ENCODE results near the gene UGT1A3.

Gene UGT1A3

DNA sequence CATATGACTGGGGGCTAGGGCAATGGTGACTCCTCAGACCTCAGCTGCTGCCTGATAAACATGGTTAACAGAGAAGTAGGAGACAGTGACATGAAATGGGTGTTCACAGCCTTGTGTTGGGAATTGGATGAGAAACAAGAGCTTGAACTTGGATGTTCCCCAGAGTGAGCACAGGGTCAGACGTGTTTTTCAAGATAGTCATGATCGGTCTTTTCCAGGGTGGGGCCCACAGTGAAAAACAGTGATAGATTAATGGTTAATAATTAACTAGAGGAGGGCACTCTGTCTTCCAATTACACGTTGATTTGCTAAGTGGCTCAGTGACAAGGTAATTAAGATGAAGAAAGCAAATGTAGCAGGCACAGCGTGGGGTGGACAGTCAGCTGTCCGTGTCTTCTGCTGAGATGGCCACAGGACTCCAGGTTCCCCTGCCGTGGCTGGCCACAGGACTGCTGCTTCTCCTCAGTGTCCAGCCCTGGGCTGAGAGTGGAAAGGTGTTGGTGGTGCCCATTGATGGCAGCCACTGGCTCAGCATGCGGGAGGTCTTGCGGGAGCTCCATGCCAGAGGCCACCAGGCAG lies at the start of gene UGT1A3:
TSS of gene UGT1A3 (plus strand) at position 320 of the 579 bp plus-strand sequence. CDS start at position 405, 85 bp downstream.
- no peaks in the 10 kb centered on the region for H3K36me3 ChIP-seq (ENCODE audit: insufficient read depth, low read length)
- no peaks in the 10 kb centered on the region for H3K27me3 ChIP-seq (ENCODE audit: insufficient read depth, low read length)
- H2AFZ ChIP-seq (ENCODE audit: low read length), result no peak within 1 kb of the TSS
- no peaks in the 10 kb centered on the region for H4K20me1 ChIP-seq (ENCODE audit: insufficient read depth, low read length)
- H3F3A ChIP-seq (ENCODE audit: insufficient read depth, low read length), result no peaks in the 10 kb centered on the region
- H3K9me3 ChIP-seq (ENCODE audit: low read length), result no peaks in the 10 kb centered on the region
- no peak within 1 kb of the TSS for H3K4me2 ChIP-seq (ENCODE audit: low read length)
- H3K9me2 ChIP-seq (ENCODE audit: low read depth, low read length), result no peaks in the 10 kb centered on the region
- H3K4me1 ChIP-seq (ENCODE audit: insufficient read depth, low read length, severe bottlenecking), result no peaks in the 10 kb centered on the region
- TF ChIP-seq CTCF (IDR thresholded peaks at IDR 0.05; ENCODE audit: low read length), result no peak
- TF ChIP-seq EZH2 (IDR thresholded peaks at IDR 0.05; ENCODE audit: borderline replicate concordance, low read length), result no peak
- H3K79me2 ChIP-seq (ENCODE audit: insufficient read depth, low read length), result no peaks in the 10 kb centered on the region
- H3K27ac ChIP-seq (ENCODE audit: low read depth, low read length, poor library complexity, severe bottlenecking), result no peak within 1 kb of the TSS
- no peak within 1 kb of the TSS for H3K9ac ChIP-seq (ENCODE audit: low read length)
- H3K4me3 ChIP-seq (ENCODE audit: low read depth, low read length, poor library complexity, severe bottlenecking), result no peak within 1 kb of the TSS

GRCh38 chr2:233679196-233679595 lies 49.6 kb upstream of the UGT1A3 start:
- Histone ChIP-seq H3K27me3 (ENCODE audit: insufficient read depth, low read length) (no peaks in the 10 kb centered on the region), H2AFZ (ENCODE audit: low read length) (no peak overlapping the region)

DNA sequence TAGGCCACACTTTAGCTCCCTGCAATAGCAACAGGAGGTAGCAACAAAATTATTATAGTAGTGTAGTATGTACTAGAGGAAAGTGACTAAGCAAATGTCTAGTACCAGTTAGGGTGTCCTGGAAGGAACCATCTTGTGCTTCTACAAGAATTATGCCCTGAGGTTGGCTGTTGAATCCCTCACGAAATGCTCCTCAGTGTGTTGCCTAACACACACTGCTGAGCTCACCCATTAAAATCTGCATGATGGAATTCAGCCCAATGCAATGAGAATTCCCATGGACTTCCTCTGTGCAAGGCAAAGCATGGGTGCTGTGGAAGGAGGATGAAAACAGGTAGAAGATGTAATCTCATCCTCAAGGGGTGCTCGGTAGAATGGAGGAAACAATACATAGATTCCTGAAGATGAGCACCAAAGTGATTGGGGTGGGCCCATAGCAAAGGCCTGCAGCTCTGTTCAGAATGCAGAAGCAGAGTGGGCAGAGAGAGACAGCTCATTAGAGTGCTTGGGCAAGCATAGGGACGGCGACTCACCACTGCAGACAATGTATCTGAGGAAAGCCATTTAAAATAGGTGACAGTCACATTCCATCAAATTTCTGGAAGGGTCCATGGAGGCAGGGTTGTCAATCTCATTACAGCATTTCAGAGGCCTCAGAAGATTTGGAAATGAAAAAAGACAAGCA lies 48.3 kb upstream of the UGT1A3 start:
- no peak overlapping the region for H3K4me2 ChIP-seq (ENCODE audit: low read length)
- no peaks in the 10 kb centered on the region for H3K9me3 ChIP-seq (ENCODE audit: low read length)
- H3K79me2 ChIP-seq (ENCODE audit: insufficient read depth, low read length), result no peaks in the 10 kb centered on the region
- no peak overlapping the region for H2AFZ ChIP-seq (ENCODE audit: low read length)
- no peaks in the 10 kb centered on the region for H3K27me3 ChIP-seq (ENCODE audit: insufficient read depth, low read length)
- H3F3A ChIP-seq (ENCODE audit: insufficient read depth, low read length), result no peaks in the 10 kb centered on the region
- H3K4me3 ChIP-seq (ENCODE audit: low read depth, low read length, poor library complexity, severe bottlenecking), result no peak overlapping the region
- no peaks in the 10 kb centered on the region; the same call in 1 of the 2 replicates for H3K9me2 ChIP-seq (ENCODE audit: low read depth, low read length)
- H3K27ac ChIP-seq (ENCODE audit: low read depth, low read length, poor library complexity, severe bottlenecking), result no peak overlapping the region
- TF ChIP-seq EZH2 (IDR thresholded peaks at IDR 0.05; ENCODE audit: borderline replicate concordance, low read length) (no peak), CTCF (IDR thresholded peaks at IDR 0.05; ENCODE audit: low read length) (no peak)
- H3K9ac ChIP-seq (ENCODE audit: low read length), result no peak overlapping the region
- no peaks in the 10 kb centered on the region for H3K36me3 ChIP-seq (ENCODE audit: insufficient read depth, low read length)
- H4K20me1 ChIP-seq (ENCODE audit: insufficient read depth, low read length), result no peaks in the 10 kb centered on the region
- H3K4me1 ChIP-seq (ENCODE audit: insufficient read depth, low read length, severe bottlenecking), result no peaks in the 10 kb centered on the region

More at GRCh38 chr2:233679196-233679595, 49.6 kb upstream of the UGT1A3 start:
- H3K4me1 ChIP-seq (ENCODE audit: insufficient read depth, low read length, severe bottlenecking), result no peaks in the 10 kb centered on the region
- no peaks in the 10 kb centered on the region for H3K79me2 ChIP-seq (ENCODE audit: insufficient read depth, low read length)
- no peaks in the 10 kb centered on the region for H3K9me3 ChIP-seq (ENCODE audit: low read length)
- H3K9me2 ChIP-seq (ENCODE audit: low read depth, low read length), result no peaks in the 10 kb centered on the region; the same call in 1 of the 2 replicates
- H4K20me1 ChIP-seq (ENCODE audit: insufficient read depth, low read length), result no peaks in the 10 kb centered on the region
- no peak overlapping the region for H3K4me3 ChIP-seq (ENCODE audit: low read depth, low read length, poor library complexity, severe bottlenecking)
- H3F3A ChIP-seq (ENCODE audit: insufficient read depth, low read length), result no peaks in the 10 kb centered on the region
- no peaks in the 10 kb centered on the region for H3K36me3 ChIP-seq (ENCODE audit: insufficient read depth, low read length)
- no peak overlapping the region for H3K27ac ChIP-seq (ENCODE audit: low read depth, low read length, poor library complexity, severe bottlenecking)
- TF ChIP-seq CTCF (IDR thresholded peaks at IDR 0.05; ENCODE audit: low read length) (no peak), EZH2 (IDR thresholded peaks at IDR 0.05; ENCODE audit: borderline replicate concordance, low read length) (no peak)
- H3K9ac ChIP-seq (ENCODE audit: low read length), result no peak overlapping the region
- H3K4me2 ChIP-seq (ENCODE audit: low read length), result no peak overlapping the region
